Activated CD8-positive, alpha-beta T cell treated with anti-CD3 and anti-CD28 coated beads for 36 hours (primary cell): ENCODE results near the gene ETHE1. TPM values are rescaled to one million over a fixed set of nuclear protein-coding genes. Genes with fewer than 3 reads are reported as not detected.

Experiments used
- ATAC-seq: fragments of 200-7000 bp; cut with Tn5 transposase; one replicate; pipeline ENCODE4 v1.10.0; 2021; ENCODE audit warnings: mild to moderate bottlenecking, moderate library complexity
- CTCF ChIA-PET: fragments of 350-600 bp; sonication (Branson Sonifier 250); formaldehyde crosslinking; loops from one replicate; lab custom pipeline; 2021; ENCODE audit warnings: antibody characterized with exemption; lab: Charles Lee
- POLR2A ChIA-PET: fragments of 350-600 bp; sonication (Branson Sonifier 250); formaldehyde crosslinking; loops from one replicate; lab custom pipeline; 2021; ENCODE audit warnings: antibody characterized with exemption; lab: Charles Lee
- DNase-seq: peaks from one replicate; pipeline ENCODE4 v3.0.0-alpha.2; 2020
- H3K27ac Mint-ChIP-seq: one replicate; pipeline ENCODE4 v1.8.0; 2021; ENCODE audit warnings: mild to moderate bottlenecking, mixed read lengths
- H3K27me3 Mint-ChIP-seq: one replicate; pipeline ENCODE4 v1.8.0; 2021; ENCODE audit warnings: mixed read lengths
- H3K36me3 Mint-ChIP-seq: one replicate; pipeline ENCODE4 v1.8.0; 2021; ENCODE audit warnings: low read depth, mixed read lengths
- H3K4me1 Mint-ChIP-seq: one replicate; pipeline ENCODE4 v1.8.0; 2021; ENCODE audit warnings: low read depth, mixed read lengths
- H3K4me3 Mint-ChIP-seq: one replicate; pipeline ENCODE4 v1.8.0; 2021; ENCODE audit warnings: mild to moderate bottlenecking, moderate library complexity, mixed read lengths
- H3K9me3 Mint-ChIP-seq: one replicate; pipeline ENCODE4 v1.8.0; 2021; ENCODE audit warnings: mixed read lengths
- intact Hi-C: fragments of 100-400 bp; cut with micrococcal nuclease; formaldehyde crosslinking; loops from one replicate; pipeline ENCODE4 v1.10.0; 2022
- total RNA-seq, 2 experiments: library from RNA; stranded (reverse); gene quantifications; one replicate each; pipeline ENCODE4 v1.2.3, GENCODE V29; 2021
- TF ChIP-seq, protein P1 (sequence below): fragments of 200-600 bp; IDR thresholded peaks from one replicate; pipeline ENCODE4 v1.8.0; 2022; ENCODE audit warnings: antibody characterized with exemption, mild to moderate bottlenecking

The ETHE1 gene
- total RNA-seq, 2 experiments from 2014 or later, result 50.9 to 57.1 TPM

GRCh38 chr19:43462785-43463380 is 64.1 kb downstream of the ETHE1 start:
- H3K9me3 Mint-ChIP-seq, result no peaks in the 10 kb centered on the region
- peaks cover 35% of the 10 kb centered on the region for H3K4me1 Mint-ChIP-seq
- no peak for ATAC-seq
- H3K4me3 Mint-ChIP-seq, result peak overlapping the region; percentile 84
- H3K27me3 Mint-ChIP-seq, result no peaks in the 10 kb centered on the region
- peak overlapping the region; percentile 94 for H3K27ac Mint-ChIP-seq
- peaks cover 5% of the 10 kb centered on the region for H3K36me3 Mint-ChIP-seq
- CTCF ChIA-PET, result interaction anchor here (1.0 to 5.0 kb wide), 10 partner anchors 9 to 93 kb away, joined by 3 to 31 read pairs (median 6); partner anchors contain the start of genes PHLDB3 and ZNF575
- POLR2A ChIA-PET, result interaction anchor here (0.8 to 4.5 kb wide), 8 partner anchors 11 to 133 kb away, joined by 3 to 23 read pairs (median 4); partner anchors contain the start of genes IRGQ, PHLDB3, ZNF575 and ZNF576
- TF ChIP-seq, protein P1, sequence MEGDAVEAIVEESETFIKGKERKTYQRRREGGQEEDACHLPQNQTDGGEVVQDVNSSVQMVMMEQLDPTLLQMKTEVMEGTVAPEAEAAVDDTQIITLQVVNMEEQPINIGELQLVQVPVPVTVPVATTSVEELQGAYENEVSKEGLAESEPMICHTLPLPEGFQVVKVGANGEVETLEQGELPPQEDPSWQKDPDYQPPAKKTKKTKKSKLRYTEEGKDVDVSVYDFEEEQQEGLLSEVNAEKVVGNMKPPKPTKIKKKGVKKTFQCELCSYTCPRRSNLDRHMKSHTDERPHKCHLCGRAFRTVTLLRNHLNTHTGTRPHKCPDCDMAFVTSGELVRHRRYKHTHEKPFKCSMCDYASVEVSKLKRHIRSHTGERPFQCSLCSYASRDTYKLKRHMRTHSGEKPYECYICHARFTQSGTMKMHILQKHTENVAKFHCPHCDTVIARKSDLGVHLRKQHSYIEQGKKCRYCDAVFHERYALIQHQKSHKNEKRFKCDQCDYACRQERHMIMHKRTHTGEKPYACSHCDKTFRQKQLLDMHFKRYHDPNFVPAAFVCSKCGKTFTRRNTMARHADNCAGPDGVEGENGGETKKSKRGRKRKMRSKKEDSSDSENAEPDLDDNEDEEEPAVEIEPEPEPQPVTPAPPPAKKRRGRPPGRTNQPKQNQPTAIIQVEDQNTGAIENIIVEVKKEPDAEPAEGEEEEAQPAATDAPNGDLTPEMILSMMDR, result no peak
- intact Hi-C loops, result loop anchor here (5.0 kb wide), 1 partner anchor 39 kb away; the partner anchor contains the start of gene PHLDB3
- DNase-seq, result no peak

- Mint-ChIP-seq H3K36me3 (peaks cover 5% of the 10 kb centered on the region), H3K27ac (peak overlapping the region; percentile 94), H3K9me3 (no peaks in the 10 kb centered on the region), H3K4me1 (peaks cover 34% of the 10 kb centered on the region), H3K4me3 (peak overlapping the region; percentile 84), H3K27me3 (no peaks in the 10 kb centered on the region)
- no peak for DNase-seq
- ChIA-PET CTCF (interaction anchor here (1.2 to 5.0 kb wide), 4 partner anchors 8 to 58 kb away, joined by 3 to 31 read pairs (median 10); no protein-coding TSS in a partner anchor), POLR2A (interaction anchor here (0.8 to 4.5 kb wide), 3 partner anchors 12 to 70 kb away, joined by 3 to 23 read pairs (median 4); partner anchors contain the start of genes PHLDB3 and ZNF575)
- TF ChIP-seq, protein P1, result no peak
- intact Hi-C loops, result loop anchor here (5.0 kb wide), 1 partner anchor 40 kb away; the partner anchor contains the start of gene PHLDB3
- ATAC-seq, result no peak
Measured at GRCh38 chr19:43462383-43462782, 64.6 kb downstream of the ETHE1 start.

- Mint-ChIP-seq H3K4me1 (peaks cover 30% of the 10 kb centered on the region), H3K27ac (peak overlapping the region; percentile 80), H3K9me3 (no peaks in the 10 kb centered on the region), H3K27me3 (no peaks in the 10 kb centered on the region), H3K36me3 (peaks cover 5% of the 10 kb centered on the region), H3K4me3 (no peak overlapping the region)
- no peak for DNase-seq
- ChIA-PET CTCF (interaction anchor here (1.1 to 5.9 kb wide), 3 partner anchors 14 to 59 kb away, joined by 3 to 44 read pairs (median 13); partner anchors contain the start of gene PHLDB3), POLR2A (interaction anchor here (0.6 to 1.5 kb wide), 4 partner anchors 12 to 157 kb away, joined by 3 to 4 read pairs (median 4); partner anchors contain the start of gene PHLDB3)
- TF ChIP-seq, protein P1, result no peak
- intact Hi-C loops, result loop anchor here (5.0 kb wide), 1 partner anchor 41 kb away; the partner anchor contains the start of gene PHLDB3
- no peak for ATAC-seq
Measured at GRCh38 chr19:43461303-43461702, 65.7 kb downstream of the ETHE1 start.

DNA sequence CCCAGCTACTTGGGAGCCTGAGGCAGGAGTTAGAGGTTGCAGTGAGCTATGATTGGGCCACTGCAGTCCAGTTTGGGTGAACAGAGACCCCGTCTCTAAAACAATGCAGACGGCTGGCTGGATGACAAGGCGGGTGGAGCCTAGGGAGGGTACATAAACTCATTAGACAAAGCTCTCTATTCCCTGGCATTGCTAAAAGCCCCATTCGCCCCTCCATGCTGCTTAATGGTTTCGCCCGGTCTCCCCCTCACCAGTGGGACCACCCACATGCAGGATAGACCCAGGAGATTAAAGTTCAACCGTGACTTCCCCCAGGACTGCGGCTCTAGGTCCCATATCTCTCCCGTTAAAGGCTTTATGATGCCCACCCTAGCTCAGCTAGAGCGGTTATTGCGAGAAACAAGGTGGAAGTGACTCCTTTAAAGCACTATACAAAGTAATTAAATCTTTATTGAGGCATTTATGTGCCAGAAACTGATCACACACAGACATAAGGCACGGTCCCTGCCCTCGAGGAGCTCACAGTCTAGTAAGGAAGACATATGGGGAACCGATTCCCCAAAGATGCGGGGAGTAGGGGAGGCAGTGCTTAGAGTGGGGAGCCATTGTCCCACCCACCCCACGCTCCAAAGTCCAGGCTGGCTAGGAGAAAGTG is 66.5 kb downstream of the ETHE1 start:
- H3K9me3 Mint-ChIP-seq, result no peaks in the 10 kb centered on the region
- POLR2A ChIA-PET, result interaction anchor here (0.8 to 1.5 kb wide), 4 partner anchors 11 to 44 kb away, joined by 3 to 5 read pairs (median 4); partner anchors contain the start of gene PHLDB3

More for the DNA sequence above, 66.5 kb downstream of the ETHE1 start:
- TF ChIP-seq, protein P1, result no peak
- CTCF ChIA-PET, result interaction anchor here (1.1 to 5.9 kb wide), 3 partner anchors 13 to 60 kb away, joined by 3 to 44 read pairs (median 13); partner anchors contain the start of gene PHLDB3
- Mint-ChIP-seq H3K4me1 (peaks cover 25% of the 10 kb centered on the region), H3K27ac (no peak overlapping the region), H3K27me3 (no peaks in the 10 kb centered on the region), H3K36me3 (peaks cover 5% of the 10 kb centered on the region), H3K4me3 (no peak overlapping the region)
- intact Hi-C loops, result loop anchor here (5.0 kb wide), 1 partner anchor 42 kb away; the partner anchor contains the start of gene PHLDB3
- ATAC-seq (no peak), DNase-seq (no peak)
